HCT116 (cell line): Measurements from ENCODE around the gene CYTH2. TPM values are rescaled to one million over a fixed set of nuclear protein-coding genes. Genes with fewer than 3 reads are reported as not detected.

Experiments used
- ATAC-seq: fragments of 200-7000 bp; cut with Tn5 transposase; 2 replicates; pipeline ENCODE4 v1.9.1; 2020; ENCODE audit warnings: mild to moderate bottlenecking, moderate library complexity
- BruUV-seq: library from RNA; stranded (reverse); fragments of 400-500 nt; replicated peaks from 2 replicates; lab custom pipeline; 2021; lab: Mats Ljungman, UMichigan
- CTCF ChIA-PET: fragments of 300-600 bp; sonication (Branson Sonifier 250); formaldehyde crosslinking; loops from one replicate; lab custom pipeline; 2021; ENCODE audit warnings: antibody characterized with exemption; lab: Charles Lee
- POLR2A ChIA-PET: fragments of 300-600, 350-600 bp; sonication (Branson Sonifier 250); formaldehyde crosslinking; loops from one replicate; lab custom pipeline; 2021; ENCODE audit warnings: antibody characterized with exemption; lab: Charles Lee
- RAD21 ChIA-PET, 2 experiments: fragments of 300-600 bp; sonication (Branson Sonifier 250); formaldehyde crosslinking; loops; one replicate each; lab custom pipeline; 2023; ENCODE audit warnings: low total read pairs in 2 of 2; ENCODE audit not compliant: uncharacterized antibody in 2 of 2, unreplicated experiment in 2 of 2, low non-redundant PET in 1 of 2; lab: Charles Lee
- DNase-seq: peaks from one replicate; pipeline ENCODE4 v3.0.0-alpha.2; 2010; ENCODE audit warnings: low read depth, low spot score
- H2AFZ ChIP-seq: fragments of 200-600 bp; shearing (Covaris generic), sonication (generic); 2 replicates; pipeline ENCODE4 v1.6.1; 2017; ENCODE audit warnings: low read depth, mixed run types, mixed read lengths, antibody characterized with exemption, low read length; ENCODE audit not compliant: poor library complexity, severe bottlenecking
- H3K27ac ChIP-seq: 2 replicates; pipeline ENCODE4 v1.5.1; 2012; ENCODE audit warnings: low read depth, low read length
- H3K27me3 ChIP-seq: fragments of 200-600 bp; sonication (generic); 2 replicates; pipeline ENCODE4 v1.6.1; 2016; ENCODE audit warnings: mixed run types, low read length, mixed read lengths; ENCODE audit not compliant: insufficient read depth
- H3K36me3 ChIP-seq, 2 experiments: fragments of 200-500 bp in 1 of 2; fragments of 200-600 bp in 1 of 2; sonication (Bioruptor generic) in 1 of 2; sonication (generic) in 1 of 2; 2 replicates each; pipeline versions ENCODE4 v1.5.1 to v1.6.1; 2014 to 2016; ENCODE audit warnings: low read length in 2 of 2, inconsistent platforms in 1 of 2, mixed read lengths in 1 of 2, mixed run types in 1 of 2; ENCODE audit not compliant: insufficient read depth in 2 of 2, control insufficient read depth in 1 of 2
- H3K4me1 ChIP-seq, 2 experiments: fragments of 200-600 bp in 1 of 2; sonication (generic) in 1 of 2; 2 replicates each; pipeline versions ENCODE4 v1.5.1 to v1.6.1; 2012 to 2017; ENCODE audit warnings: low read length in 2 of 2, inconsistent platforms in 1 of 2, mild to moderate bottlenecking in 1 of 2, mixed read lengths in 1 of 2, mixed run types in 1 of 2, moderate library complexity in 1 of 2; ENCODE audit not compliant: insufficient read depth in 2 of 2, control insufficient read depth in 1 of 2
- H3K4me2 ChIP-seq: fragments of 200-600 bp; sonication (generic); 2 replicates; pipeline ENCODE4 v1.6.1; 2017; ENCODE audit warnings: mixed run types, low read length, mixed read lengths
- H3K4me3 ChIP-seq, 2 experiments: fragments of 200-600 bp in 1 of 2; sonication (generic) in 1 of 2; replicated peaks in 1 of 2; 2 replicates each; pipeline ENCODE4 v1.5.1; 2011 to 2016; ENCODE audit warnings: low read length in 2 of 2, control low read depth in 1 of 2, low read depth in 1 of 2, mild to moderate bottlenecking in 1 of 2, mixed read lengths in 1 of 2, mixed run types in 1 of 2
- H3K79me2 ChIP-seq: fragments of 200-600 bp; sonication (generic); 2 replicates; pipeline ENCODE4 v1.6.1; 2017; ENCODE audit warnings: mild to moderate bottlenecking, mixed run types, low read length, moderate library complexity, mixed read lengths; ENCODE audit not compliant: insufficient read depth
- H3K9ac ChIP-seq: fragments of 200-600 bp; sonication (generic); 2 replicates; pipeline ENCODE4 v1.6.1; 2016; ENCODE audit warnings: low read length, mixed read lengths
- H3K9me2 ChIP-seq: fragments of 200-600 bp; sonication (generic), shearing (Covaris generic); 2 replicates; pipeline ENCODE4 v1.6.1; 2017; ENCODE audit warnings: mixed run types, mild to moderate bottlenecking, moderate library complexity; ENCODE audit not compliant: insufficient read depth
- H3K9me3 ChIP-seq, 2 experiments: fragments of 200-500 bp in 1 of 2; fragments of 200-600 bp in 1 of 2; sonication (Bioruptor generic) in 1 of 2; sonication (generic) in 1 of 2; 2 replicates each; pipeline ENCODE4 v1.6.1; 2014 to 2017; ENCODE audit warnings: low read length in 2 of 2, mixed read lengths in 2 of 2, inconsistent platforms in 1 of 2, low read depth in 1 of 2, mild to moderate bottlenecking in 1 of 2, mixed run types in 1 of 2, moderate library complexity in 1 of 2; ENCODE audit not compliant: control insufficient read depth in 1 of 2, insufficient read depth in 1 of 2
- H4K20me1 ChIP-seq: fragments of 200-600 bp; sonication (generic), shearing (Covaris generic); 2 replicates; pipeline ENCODE4 v1.6.1; 2017; ENCODE audit warnings: mixed run types, mild to moderate bottlenecking, moderate library complexity; ENCODE audit not compliant: insufficient read depth
- CBX3 ChIP-seq: IDR thresholded peaks from 2 replicates; pipeline ENCODE4 v1.6.1; 2012; ENCODE audit warnings: low read depth
- EZH2 ChIP-seq: fragments of 200-600 bp; sonication (generic); IDR thresholded peaks from 2 replicates; pipeline ENCODE4 v1.6.1; 2017; ENCODE audit warnings: antibody characterized with exemption, mixed run types
- JUND ChIP-seq: IDR thresholded peaks from 2 replicates; pipeline ENCODE4 v1.6.1; 2012
- POLR2AphosphoS5 ChIP-seq: IDR thresholded peaks from 2 replicates; pipeline ENCODE4 v1.6.1; 2011; ENCODE audit warnings: mild to moderate bottlenecking, low read depth, low read length, moderate library complexity
- RAD21 ChIP-seq: IDR thresholded peaks from 2 replicates; pipeline ENCODE4 v1.6.1; 2012; ENCODE audit warnings: low read depth, mild to moderate bottlenecking
- SP1 ChIP-seq: IDR thresholded peaks from 2 replicates; pipeline ENCODE4 v1.6.1; 2012; ENCODE audit warnings: low read depth
- SRF ChIP-seq: IDR thresholded peaks from 2 replicates; pipeline ENCODE4 v1.6.1; 2012; ENCODE audit warnings: low read depth
- TCF7L2 ChIP-seq: IDR thresholded peaks from 2 replicates; pipeline ENCODE4 v1.7.0; 2011; ENCODE audit warnings: borderline replicate concordance, inconsistent platforms; ENCODE audit not compliant: insufficient read depth, insufficient read length; ENCODE audit errors: extremely low read depth
- YY1 ChIP-seq: IDR thresholded peaks from 2 replicates; pipeline ENCODE4 v1.6.1; 2011; ENCODE audit warnings: low read length, low read depth, moderate library complexity, mild to moderate bottlenecking; ENCODE audit not compliant: insufficient replicate concordance; ENCODE audit errors: extremely low read depth
- ZFX ChIP-seq: fragments of 450-650 bp; IDR thresholded peaks from 2 replicates; pipeline ENCODE4 v1.6.1; 2017
- intact Hi-C: fragments of 100-400 bp; cut with micrococcal nuclease; formaldehyde crosslinking; loops from 2 replicates; pipeline ENCODE4 v1.10.0; 2022
- total RNA-seq: library from RNA; stranded (reverse); gene quantifications from one replicate; pipeline ENCODE4 v1.2.1, GENCODE V29; 2021; ENCODE audit not compliant: unreplicated experiment
- TF ChIP-seq, protein P1 (sequence below): IDR thresholded peaks from 2 replicates; pipeline ENCODE4 v1.6.1; 2012
- TF ChIP-seq, protein P2 (sequence below), 3 experiments: fragments of 200-600 bp in 1 of 3; sonication (generic) in 1 of 3; IDR thresholded peaks in 2 of 3; conservative IDR thresholded peaks in 1 of 3; 2 replicates each; pipeline ENCODE4 v1.5.1; 2012 to 2017; ENCODE audit warnings: low read depth in 2 of 3, low read length in 2 of 3, antibody characterized with exemption in 1 of 3, borderline replicate concordance in 1 of 3, control low read depth in 1 of 3, mild to moderate bottlenecking in 1 of 3, mixed read lengths in 1 of 3, mixed run types in 1 of 3, moderate library complexity in 1 of 3; ENCODE audit not compliant: insufficient read depth in 1 of 3
- TF ChIP-seq, protein P3 (sequence below): IDR thresholded peaks from 2 replicates; pipeline ENCODE4 v1.6.1; 2012

The CYTH2 gene
- total RNA-seq, 1 experiment from 2014 or later = 75.3 TPM

DNA sequence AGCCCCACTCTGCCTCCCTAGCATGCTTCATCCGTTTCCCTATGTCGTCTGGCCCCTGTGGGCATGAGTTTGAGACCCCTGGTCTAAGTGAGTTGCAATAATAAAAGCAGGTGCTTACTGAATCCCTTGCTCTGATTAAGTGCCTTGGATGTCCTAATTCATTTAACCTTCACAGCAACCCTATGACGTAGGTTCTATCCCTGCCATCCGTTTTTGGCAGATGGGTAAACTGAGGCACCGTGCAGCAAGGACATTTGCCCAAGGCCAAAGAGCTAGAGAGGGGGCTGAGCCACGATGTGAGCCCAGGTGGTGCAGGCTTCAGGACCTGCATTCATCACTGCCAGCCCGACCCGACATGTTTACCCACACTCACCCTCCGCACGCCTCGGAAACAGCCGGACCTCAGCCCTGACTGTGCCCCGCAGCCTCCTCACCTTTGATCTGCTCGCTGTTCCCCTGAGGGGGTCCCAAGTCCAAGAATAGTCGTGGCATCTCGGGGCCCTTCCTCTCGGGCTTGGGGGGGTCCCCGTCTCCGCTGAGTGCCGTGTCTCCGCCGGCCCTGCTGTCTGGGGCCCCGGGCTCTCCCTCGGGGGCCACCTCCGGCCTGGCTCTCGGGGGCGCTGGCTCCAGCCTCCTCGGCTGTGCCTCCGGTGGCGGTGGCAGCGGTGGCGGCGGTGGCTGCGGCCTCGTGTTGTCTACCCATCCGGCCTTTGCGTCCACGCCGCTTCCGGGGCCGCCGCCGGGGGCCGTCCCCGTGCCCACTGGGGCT, 28.0 kb downstream of the CYTH2 start:
- Histone ChIP-seq H3K9me3 (no peaks in the 10 kb centered on the region), H3K9ac (no peak overlapping the region), H3K27me3 (no peaks in the 10 kb centered on the region), H2AFZ (no peak overlapping the region), H3K27ac (peak overlapping the region; percentile 26; the same call in 1 of the 2 replicates), H3K4me2 (no peak overlapping the region), H3K79me2 (peaks cover 9% of the 10 kb centered on the region; the same call in 1 of the 2 replicates), H3K4me3 (no peak overlapping the region), H3K4me1 (peaks cover 21 to 52% of the 10 kb centered on the region in 2 experiments), H4K20me1 (no peaks in the 10 kb centered on the region), H3K9me2 (no peaks in the 10 kb centered on the region), H3K36me3 (no peaks in the 10 kb centered on the region; a peak in 1 of 4 replicates)
- TF ChIP-seq, protein P1, sequence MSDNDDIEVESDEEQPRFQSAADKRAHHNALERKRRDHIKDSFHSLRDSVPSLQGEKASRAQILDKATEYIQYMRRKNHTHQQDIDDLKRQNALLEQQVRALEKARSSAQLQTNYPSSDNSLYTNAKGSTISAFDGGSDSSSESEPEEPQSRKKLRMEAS = no peak
- peak; percentile 32 for TF ChIP-seq POLR2AphosphoS5
- BruUV-seq = no TSS peak
- RAD21 ChIA-PET = no interaction called here
- POLR2A ChIA-PET = no interaction called here
- ATAC-seq (no peak), DNase-seq (no peak)
- intact Hi-C loops = loop anchor here (10.0 kb wide), 1 partner anchor 102 kb away; the partner anchor contains the start of genes GRIN2D and KDELR1
- CTCF ChIA-PET = interaction anchor here (1.2 kb wide), 1 partner anchor 88 kb away, joined by 3 read pairs; no protein-coding TSS in a partner anchor

DNA sequence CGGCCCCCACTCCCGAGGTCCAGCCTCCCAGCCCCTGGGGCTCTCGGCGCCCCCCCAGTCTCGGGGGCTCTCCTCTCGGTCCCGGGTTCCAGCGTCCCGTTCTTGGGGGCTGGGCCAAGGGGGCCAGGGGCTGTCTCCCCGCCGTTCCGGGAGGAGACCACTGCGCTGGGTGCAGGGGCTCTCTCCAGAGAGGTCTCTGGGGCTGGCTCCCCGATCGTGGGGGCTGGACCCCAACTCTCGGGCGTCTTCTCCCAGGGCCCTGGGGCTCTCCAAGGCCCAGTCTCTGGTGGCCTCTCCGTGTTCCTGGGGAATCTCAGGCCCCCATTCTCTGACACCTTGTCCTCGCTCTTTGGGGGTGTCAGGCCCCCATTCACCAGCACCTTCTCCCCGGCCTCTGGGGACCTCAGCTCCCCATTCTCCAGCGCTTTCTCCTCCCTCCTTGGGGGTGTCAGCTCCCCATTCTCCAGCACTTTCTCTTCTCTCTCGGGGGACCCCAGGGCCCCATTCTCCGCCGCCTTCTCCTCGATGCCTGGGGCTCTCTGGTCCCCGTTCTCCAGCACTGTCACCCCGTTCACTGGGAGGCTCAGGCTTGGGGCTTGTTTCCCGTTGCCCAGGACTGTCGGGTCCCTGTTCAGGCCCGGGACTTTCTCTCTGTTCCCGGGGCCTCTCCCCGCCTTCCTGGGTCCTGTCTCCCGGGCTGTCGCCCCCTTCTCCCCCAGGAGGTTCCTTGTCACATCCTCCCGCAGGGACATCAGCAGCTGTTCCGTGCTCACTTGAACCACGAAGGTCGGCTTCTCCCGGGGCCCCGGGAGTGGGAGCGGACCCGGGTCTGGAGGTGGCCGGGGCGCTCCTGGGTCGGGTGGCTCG, 28.8 kb downstream of the CYTH2 start:
- peaks cover 21 to 52% of the 10 kb centered on the region in 2 experiments for H3K4me1 ChIP-seq
- no peaks in the 10 kb centered on the region for H4K20me1 ChIP-seq
- no peaks in the 10 kb centered on the region for H3K27me3 ChIP-seq
- H3K27ac ChIP-seq = no peak overlapping the region; the same call in 1 of the 2 replicates
- BruUV-seq = no TSS peak
- ChIA-PET RAD21 (no interaction called here), POLR2A (no interaction called here), CTCF (no interaction called here)
- no peak for DNase-seq
- no peak overlapping the region for H3K4me2 ChIP-seq
- H2AFZ ChIP-seq = no peak overlapping the region
- H3K9me2 ChIP-seq = no peaks in the 10 kb centered on the region
- H3K79me2 ChIP-seq = peaks cover 9% of the 10 kb centered on the region; the same call in 1 of the 2 replicates
- no peaks in the 10 kb centered on the region for H3K9me3 ChIP-seq
- H3K9ac ChIP-seq = no peak overlapping the region
- H3K4me3 ChIP-seq = no peak overlapping the region
- no peaks in the 10 kb centered on the region; a peak in 1 of 4 replicates for H3K36me3 ChIP-seq
- intact Hi-C loops = loop anchor here (10.0 kb wide), 1 partner anchor 103 kb away; the partner anchor contains the start of genes GRIN2D and KDELR1
- ATAC-seq = no peak
- no peak for TF ChIP-seq SP1
- TF ChIP-seq, protein P2, sequence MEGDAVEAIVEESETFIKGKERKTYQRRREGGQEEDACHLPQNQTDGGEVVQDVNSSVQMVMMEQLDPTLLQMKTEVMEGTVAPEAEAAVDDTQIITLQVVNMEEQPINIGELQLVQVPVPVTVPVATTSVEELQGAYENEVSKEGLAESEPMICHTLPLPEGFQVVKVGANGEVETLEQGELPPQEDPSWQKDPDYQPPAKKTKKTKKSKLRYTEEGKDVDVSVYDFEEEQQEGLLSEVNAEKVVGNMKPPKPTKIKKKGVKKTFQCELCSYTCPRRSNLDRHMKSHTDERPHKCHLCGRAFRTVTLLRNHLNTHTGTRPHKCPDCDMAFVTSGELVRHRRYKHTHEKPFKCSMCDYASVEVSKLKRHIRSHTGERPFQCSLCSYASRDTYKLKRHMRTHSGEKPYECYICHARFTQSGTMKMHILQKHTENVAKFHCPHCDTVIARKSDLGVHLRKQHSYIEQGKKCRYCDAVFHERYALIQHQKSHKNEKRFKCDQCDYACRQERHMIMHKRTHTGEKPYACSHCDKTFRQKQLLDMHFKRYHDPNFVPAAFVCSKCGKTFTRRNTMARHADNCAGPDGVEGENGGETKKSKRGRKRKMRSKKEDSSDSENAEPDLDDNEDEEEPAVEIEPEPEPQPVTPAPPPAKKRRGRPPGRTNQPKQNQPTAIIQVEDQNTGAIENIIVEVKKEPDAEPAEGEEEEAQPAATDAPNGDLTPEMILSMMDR (IDR thresholded peaks at IDR 0.05 in 2 of 3, conservative IDR thresholded peaks at IDR 0.05 in 1 of 3; ENCODE audit: borderline replicate concordance in 1 of 3, insufficient read depth in 1 of 3, low read depth in 2 of 3, low read length in 2 of 3) = no peak
- no peak for TF ChIP-seq POLR2AphosphoS5
- TF ChIP-seq TCF7L2 = no peak
- TF ChIP-seq ZFX = no peak
- TF ChIP-seq RAD21 = no peak
- no peak for TF ChIP-seq SRF
- TF ChIP-seq YY1 = no peak
- no peak for TF ChIP-seq JUND
- no peak for TF ChIP-seq CBX3
- TF ChIP-seq, protein P3, sequence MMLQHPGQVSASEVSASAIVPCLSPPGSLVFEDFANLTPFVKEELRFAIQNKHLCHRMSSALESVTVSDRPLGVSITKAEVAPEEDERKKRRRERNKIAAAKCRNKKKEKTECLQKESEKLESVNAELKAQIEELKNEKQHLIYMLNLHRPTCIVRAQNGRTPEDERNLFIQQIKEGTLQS = no peak
- TF ChIP-seq EZH2 = no peak
- TF ChIP-seq, all 23 proteins: peak for 0
